Activated CD4-positive, alpha-beta T cell treated with anti-CD3 and anti-CD28 coated beads, Interleukin-2, Interleukin-6, amounts not matched to agents 100 ng/mL and 50 ng/mL, durations not matched to agents 16 hours and 8 hours (primary cell): ENCODE data around the gene FAM89A.
"Not testable (repeated sequence)": the region's sequence is repeated elsewhere in the genome, so short reads cannot be mapped to it uniquely, and the experiment has no call there.

ENCODE experiments used
- DNase-seq: peaks from one replicate; pipeline ENCODE4 v3.0.0-alpha.2; 2020

Gene FAM89A

GRCh38 chr1:231055271-231055670 lies 15.2 kb upstream of the FAM89A start:
- DNase-seq, result no peak

GRCh38 chr1:231053493-231054162 lies 13.6 kb upstream of the FAM89A start:
- DNase-seq, result peak; percentile 46

- DNase-seq, result no peak
Measured at GRCh38 chr1:231052777-231053176, 12.7 kb upstream of the FAM89A start.

GRCh38 chr1:231050932-231051331 lies 10.9 kb upstream of the FAM89A start:
- DNase-seq, result not testable (repeated sequence)

- no peak for DNase-seq
Measured at GRCh38 chr1:231050395-231050794, 10.3 kb upstream of the FAM89A start.

- DNase-seq, result no peak
Measured at GRCh38 chr1:231049121-231049979, 9.3 kb upstream of the FAM89A start.

GRCh38 chr1:231048419-231048818 lies 8.4 kb upstream of the FAM89A start:
- DNase-seq, result not testable (repeated sequence)

GRCh38 chr1:231047529-231047928 lies 7.5 kb upstream of the FAM89A start:
- DNase-seq, result not testable (repeated sequence)

GRCh38 chr1:231046730-231047395 lies 6.8 kb upstream of the FAM89A start:
- no peak for DNase-seq

- DNase-seq, result not testable (repeated sequence)
Measured at GRCh38 chr1:231045921-231046729, 6.1 kb upstream of the FAM89A start.

GRCh38 chr1:231045286-231045685 lies 5.2 kb upstream of the FAM89A start:
- DNase-seq, result no peak

GRCh38 chr1:231044588-231044987 lies 4.5 kb upstream of the FAM89A start:
- DNase-seq, result no peak

- no peak for DNase-seq
Measured at GRCh38 chr1:231041719-231042261, 1.7 kb upstream of the FAM89A start.

GRCh38 chr1:231040800-231041718 lies 1.0 kb upstream of the FAM89A start:
- no peak for DNase-seq

- peak; percentile 50 for DNase-seq
Measured at GRCh38 chr1:231039161-231040018, 664 bp downstream of the FAM89A start.

GRCh38 chr1:231037585-231038517 lies 2.2 kb downstream of the FAM89A start:
- DNase-seq, result no peak

GRCh38 chr1:231036416-231036815 lies 3.6 kb downstream of the FAM89A start:
- DNase-seq, result peak; percentile 10

GRCh38 chr1:231035799-231036198 lies 4.3 kb downstream of the FAM89A start:
- no peak for DNase-seq

- DNase-seq, result no peak
Measured at GRCh38 chr1:231032963-231033362, 7.1 kb downstream of the FAM89A start.
